Thyroid gland (tissue), 4 donors: ENCODE data around the gene SNORC.

Source experiments
- CTCF ChIP-seq, 6 experiments: fragments of 200-600 bp in 3 of 6; fragments of 450-650 bp in 3 of 6; sonication (generic) in 3 of 6; IDR thresholded peaks; one replicate each; pipeline ENCODE4 v1.5.1; 2016 to 2019; ENCODE audit warnings: antibody characterized with exemption in 6 of 6, mild to moderate bottlenecking in 2 of 6, inconsistent platforms in 1 of 6, moderate library complexity in 1 of 6
- POLR2A ChIP-seq, 2 donors: fragments of 450-650 bp; IDR thresholded peaks; one replicate each; pipeline ENCODE4 v1.6.1; 2017; ENCODE audit warnings: antibody characterized with exemption in 2 of 2, mild to moderate bottlenecking in 2 of 2, moderate library complexity in 1 of 2

GRCh38 chr2:232896720-232897597, 26.9 kb downstream of the SNORC start:
- no peak for TF ChIP-seq CTCF (IDR thresholded peaks at IDR 0.05)
- no peak for TF ChIP-seq POLR2A (IDR thresholded peaks at IDR 0.05)
